ELR (cell line): Measurements from ENCODE around the gene ALPK1.
"Not testable (repeated sequence)": the region's sequence is repeated elsewhere in the genome, so short reads cannot be mapped to it uniquely, and the experiment has no call there.

Experiments
- DNase-seq: peaks from one replicate; pipeline ENCODE4 v3.0.0-alpha.2; 2015; ENCODE audit warnings: low read depth

The ALPK1 gene

GRCh38 chr4:112296949-112297880 is at the start of gene ALPK1:
Gene ALPK1, plus strand, starts transcription at chr4:112297369.
- DNase-seq, result peak; percentile 86

- no peak for DNase-seq
Observed at GRCh38 chr4:112251019-112251643, 46.0 kb upstream of the ALPK1 start.

GRCh38 chr4:112252234-112252633 is 44.9 kb upstream of the ALPK1 start:
- no peak for DNase-seq

GRCh38 chr4:112253382-112254000 is 43.7 kb upstream of the ALPK1 start:
- no peak for DNase-seq

- no peak for DNase-seq
Observed at GRCh38 chr4:112257098-112257497, 40.1 kb upstream of the ALPK1 start.

- peak; percentile 60 for DNase-seq
Observed at GRCh38 chr4:112266823-112267222, 30.3 kb upstream of the ALPK1 start.

GRCh38 chr4:112270051-112270450 is 27.1 kb upstream of the ALPK1 start:
- DNase-seq, result no peak

GRCh38 chr4:112270640-112271421 is 26.3 kb upstream of the ALPK1 start:
- peak; percentile 91 for DNase-seq

GRCh38 chr4:112272292-112272691 is 24.9 kb upstream of the ALPK1 start:
- no peak for DNase-seq

GRCh38 chr4:112274959-112275358 is 22.2 kb upstream of the ALPK1 start:
- no peak for DNase-seq

- no peak for DNase-seq
Observed at GRCh38 chr4:112276113-112276512, 21.1 kb upstream of the ALPK1 start.

GRCh38 chr4:112277220-112277619 is 19.9 kb upstream of the ALPK1 start:
- DNase-seq, result no peak

- DNase-seq, result no peak
Observed at GRCh38 chr4:112277705-112278448, 19.3 kb upstream of the ALPK1 start.

GRCh38 chr4:112279025-112279881 is 17.9 kb upstream of the ALPK1 start:
- DNase-seq, result no peak

GRCh38 chr4:112279882-112280315 is 17.3 kb upstream of the ALPK1 start:
- DNase-seq, result no peak

GRCh38 chr4:112280386-112281056 is 16.6 kb upstream of the ALPK1 start:
- DNase-seq, result no peak

GRCh38 chr4:112281895-112282398 is 15.2 kb upstream of the ALPK1 start:
- not testable (repeated sequence) for DNase-seq

GRCh38 chr4:112282860-112283667 is 14.1 kb upstream of the ALPK1 start:
- DNase-seq, result no peak

- peak; percentile 23 for DNase-seq
Observed at GRCh38 chr4:112284166-112284565, 13.0 kb upstream of the ALPK1 start.
